ENCODE measurements around the gene NCSTN. TPM values are rescaled to one million over a fixed set of nuclear protein-coding genes. Genes with fewer than 3 reads are reported as not detected.

The NCSTN gene
- total and polyA plus RNA-seq, 9 of the 15 experiments (the other 6 are each of a cell fraction or from before 2014, with no cell fraction given): 21.3 to 91.1 (median 57.9) TPM

DNA sequence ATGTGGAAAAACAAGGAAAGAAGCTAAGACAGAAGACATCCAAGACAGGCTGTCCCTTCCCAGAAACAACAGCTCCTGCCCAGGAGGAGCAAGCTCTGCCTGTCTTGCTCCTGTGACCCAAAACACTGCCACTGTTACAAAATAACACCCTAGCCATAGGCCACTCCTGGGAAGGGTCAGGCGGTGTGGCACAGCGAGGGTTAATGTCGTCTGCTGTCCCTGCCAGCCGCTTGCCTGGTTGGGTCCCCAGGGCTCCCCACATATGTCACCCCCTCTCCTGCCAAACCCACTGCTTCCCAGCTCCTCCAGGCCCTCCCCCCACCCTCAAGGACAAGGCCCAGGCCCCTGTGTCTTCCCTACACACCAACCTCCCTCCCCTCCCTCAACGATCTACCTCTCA, 19.8 kb downstream of the NCSTN start (continued):
- TF ChIP-seq, protein P1, sequence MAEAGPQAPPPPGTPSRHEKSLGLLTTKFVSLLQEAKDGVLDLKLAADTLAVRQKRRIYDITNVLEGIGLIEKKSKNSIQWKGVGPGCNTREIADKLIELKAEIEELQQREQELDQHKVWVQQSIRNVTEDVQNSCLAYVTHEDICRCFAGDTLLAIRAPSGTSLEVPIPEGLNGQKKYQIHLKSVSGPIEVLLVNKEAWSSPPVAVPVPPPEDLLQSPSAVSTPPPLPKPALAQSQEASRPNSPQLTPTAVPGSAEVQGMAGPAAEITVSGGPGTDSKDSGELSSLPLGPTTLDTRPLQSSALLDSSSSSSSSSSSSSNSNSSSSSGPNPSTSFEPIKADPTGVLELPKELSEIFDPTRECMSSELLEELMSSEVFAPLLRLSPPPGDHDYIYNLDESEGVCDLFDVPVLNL (CRISPR knock-in tag; IDR thresholded peaks at IDR 0.05; ENCODE audit: low read depth): no peak
- TF ChIP-seq PTTG1 (tag; IDR thresholded peaks at IDR 0.05; ENCODE audit: low read depth) (peak; percentile 5; the same call in 1 of the 2 replicates), HDAC8 (tag; IDR thresholded peaks at IDR 0.05) (peak; percentile 68), ZKSCAN3 (CRISPR knock-in tag; IDR thresholded peaks at IDR 0.05) (no peak), TAL1 (IDR thresholded peaks at IDR 0.05) (no peak), DMBX1 (CRISPR knock-in tag; IDR thresholded peaks at IDR 0.05; ENCODE audit: borderline replicate concordance) (peak; percentile 80; the same call in 1 of the 2 replicates), NR3C1 (CRISPR knock-in tag; IDR thresholded peaks at IDR 0.05) (no peak), STAT5A (IDR thresholded peaks at IDR 0.05; ENCODE audit: borderline replicate concordance, low read length) (no peak), ZNF444 (CRISPR knock-in tag; IDR thresholded peaks at IDR 0.05) (no peak), ZNF239 (CRISPR knock-in tag; IDR thresholded peaks at IDR 0.05) (no peak), ARID4B (CRISPR knock-in tag; IDR thresholded peaks at IDR 0.05) (no peak), ILK (tag; IDR thresholded peaks at IDR 0.05; ENCODE audit: borderline replicate concordance, low read depth) (no peak), POLR2G (IDR thresholded peaks at IDR 0.05; ENCODE audit: low read depth, low read length) (peak; percentile 60), GATA2 (CRISPR knock-in tag; IDR thresholded peaks at IDR 0.05) (no peak), NR2C1 (IDR thresholded peaks at IDR 0.05) (no peak), NR2C1 (tag; IDR thresholded peaks at IDR 0.05) (peak; percentile 53; the same call in 1 of the 2 replicates), GTF2A2 (tag; IDR thresholded peaks at IDR 0.05) (peak; percentile 24; the same call in 1 of the 2 replicates), NFXL1 (CRISPR knock-in tag; IDR thresholded peaks at IDR 0.05) (no peak), HCFC1 (IDR thresholded peaks at IDR 0.05; ENCODE audit: low read depth, low read length) (no peak), HNRNPK (IDR thresholded peaks at IDR 0.05; ENCODE audit: low read depth, low read length, poor library complexity, severe bottlenecking) (no peak), RHOXF2B (CRISPR knock-in tag; conservative IDR thresholded peaks at IDR 0.05) (no peak)
- TF ChIP-seq, protein P2, sequence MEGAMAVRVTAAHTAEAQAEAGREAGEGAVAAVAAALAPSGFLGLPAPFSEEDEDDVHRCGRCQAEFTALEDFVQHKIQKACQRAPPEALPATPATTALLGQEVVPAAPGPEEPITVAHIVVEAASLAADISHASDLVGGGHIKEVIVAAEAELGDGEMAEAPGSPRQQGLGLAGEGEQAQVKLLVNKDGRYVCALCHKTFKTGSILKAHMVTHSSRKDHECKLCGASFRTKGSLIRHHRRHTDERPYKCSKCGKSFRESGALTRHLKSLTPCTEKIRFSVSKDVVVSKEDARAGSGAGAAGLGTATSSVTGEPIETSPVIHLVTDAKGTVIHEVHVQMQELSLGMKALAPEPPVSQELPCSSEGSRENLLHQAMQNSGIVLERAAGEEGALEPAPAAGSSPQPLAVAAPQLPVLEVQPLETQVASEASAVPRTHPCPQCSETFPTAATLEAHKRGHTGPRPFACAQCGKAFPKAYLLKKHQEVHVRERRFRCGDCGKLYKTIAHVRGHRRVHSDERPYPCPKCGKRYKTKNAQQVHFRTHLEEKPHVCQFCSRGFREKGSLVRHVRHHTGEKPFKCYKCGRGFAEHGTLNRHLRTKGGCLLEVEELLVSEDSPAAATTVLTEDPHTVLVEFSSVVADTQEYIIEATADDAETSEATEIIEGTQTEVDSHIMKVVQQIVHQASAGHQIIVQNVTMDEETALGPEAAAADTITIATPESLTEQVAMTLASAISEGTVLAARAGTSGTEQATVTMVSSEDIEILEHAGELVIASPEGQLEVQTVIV (CRISPR knock-in tag; IDR thresholded peaks at IDR 0.05; ENCODE audit: borderline replicate concordance): no peak
